Measurements from ENCODE around the gene LILRB1.

DNA sequence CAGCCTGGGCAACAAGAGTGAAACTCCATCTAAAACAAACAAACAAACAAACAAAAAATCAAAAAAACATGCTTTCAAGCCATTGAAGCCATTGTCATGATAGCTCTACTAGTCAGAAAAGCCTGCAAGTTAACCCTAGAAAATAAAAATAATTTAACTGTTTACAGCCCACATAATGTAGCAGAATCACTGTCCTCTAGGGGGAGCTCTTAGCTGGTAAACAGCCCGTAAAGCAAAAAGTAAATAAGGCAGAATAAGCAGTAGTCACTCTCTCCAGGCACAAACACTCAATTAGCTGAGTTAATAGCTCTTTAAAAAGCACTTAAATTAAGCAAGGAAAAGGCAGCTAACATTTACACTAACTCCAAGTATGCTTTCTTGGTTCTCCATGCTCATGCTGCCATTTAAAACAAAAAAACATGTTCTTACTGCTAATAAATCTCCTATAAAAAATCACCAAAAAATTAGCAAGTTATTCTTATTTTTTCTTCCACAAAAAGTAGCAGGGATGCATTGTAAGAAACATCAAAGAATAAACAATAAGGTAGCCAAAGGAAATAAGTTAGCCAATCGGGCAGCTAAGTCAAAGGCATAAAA lies 43.8 kb downstream of the LILRB1 start:
- TF ChIP-seq, protein P1, sequence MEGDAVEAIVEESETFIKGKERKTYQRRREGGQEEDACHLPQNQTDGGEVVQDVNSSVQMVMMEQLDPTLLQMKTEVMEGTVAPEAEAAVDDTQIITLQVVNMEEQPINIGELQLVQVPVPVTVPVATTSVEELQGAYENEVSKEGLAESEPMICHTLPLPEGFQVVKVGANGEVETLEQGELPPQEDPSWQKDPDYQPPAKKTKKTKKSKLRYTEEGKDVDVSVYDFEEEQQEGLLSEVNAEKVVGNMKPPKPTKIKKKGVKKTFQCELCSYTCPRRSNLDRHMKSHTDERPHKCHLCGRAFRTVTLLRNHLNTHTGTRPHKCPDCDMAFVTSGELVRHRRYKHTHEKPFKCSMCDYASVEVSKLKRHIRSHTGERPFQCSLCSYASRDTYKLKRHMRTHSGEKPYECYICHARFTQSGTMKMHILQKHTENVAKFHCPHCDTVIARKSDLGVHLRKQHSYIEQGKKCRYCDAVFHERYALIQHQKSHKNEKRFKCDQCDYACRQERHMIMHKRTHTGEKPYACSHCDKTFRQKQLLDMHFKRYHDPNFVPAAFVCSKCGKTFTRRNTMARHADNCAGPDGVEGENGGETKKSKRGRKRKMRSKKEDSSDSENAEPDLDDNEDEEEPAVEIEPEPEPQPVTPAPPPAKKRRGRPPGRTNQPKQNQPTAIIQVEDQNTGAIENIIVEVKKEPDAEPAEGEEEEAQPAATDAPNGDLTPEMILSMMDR (conservative IDR thresholded peaks at IDR 0.05), result peak; percentile 95
- no peak for TF ChIP-seq ZFX (IDR thresholded peaks at IDR 0.05)

All from C4-2B (cell line).